Suppressor macrophage (primary cell): ENCODE measurements around the gene ASB1.

Source experiments
- DNase-seq, 4 experiments: peaks; one replicate each; pipeline ENCODE4 v3.0.0-alpha.2; 2020 to 2022

The ASB1 gene

DNA sequence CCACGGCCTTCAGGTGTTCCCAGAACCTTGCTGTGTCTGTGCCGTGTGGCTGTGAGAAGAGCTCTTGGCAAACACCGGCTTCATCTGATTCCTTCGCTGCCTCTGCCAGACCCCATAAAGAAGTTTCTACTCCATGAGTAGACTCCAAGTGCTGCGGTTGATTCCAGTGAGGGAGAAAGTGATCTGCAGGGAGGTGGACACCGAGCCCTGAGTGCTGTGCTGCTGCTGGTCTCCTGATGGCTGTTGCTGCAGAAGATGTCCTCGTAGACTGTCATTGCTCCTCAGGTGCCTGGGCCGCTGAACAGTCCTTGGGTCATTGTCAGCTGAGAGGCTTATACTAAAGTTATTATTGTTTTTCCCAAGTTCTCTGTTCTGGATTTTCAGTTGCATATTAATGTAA, 19.6 kb downstream of the ASB1 start:
- no peak for DNase-seq

DNA sequence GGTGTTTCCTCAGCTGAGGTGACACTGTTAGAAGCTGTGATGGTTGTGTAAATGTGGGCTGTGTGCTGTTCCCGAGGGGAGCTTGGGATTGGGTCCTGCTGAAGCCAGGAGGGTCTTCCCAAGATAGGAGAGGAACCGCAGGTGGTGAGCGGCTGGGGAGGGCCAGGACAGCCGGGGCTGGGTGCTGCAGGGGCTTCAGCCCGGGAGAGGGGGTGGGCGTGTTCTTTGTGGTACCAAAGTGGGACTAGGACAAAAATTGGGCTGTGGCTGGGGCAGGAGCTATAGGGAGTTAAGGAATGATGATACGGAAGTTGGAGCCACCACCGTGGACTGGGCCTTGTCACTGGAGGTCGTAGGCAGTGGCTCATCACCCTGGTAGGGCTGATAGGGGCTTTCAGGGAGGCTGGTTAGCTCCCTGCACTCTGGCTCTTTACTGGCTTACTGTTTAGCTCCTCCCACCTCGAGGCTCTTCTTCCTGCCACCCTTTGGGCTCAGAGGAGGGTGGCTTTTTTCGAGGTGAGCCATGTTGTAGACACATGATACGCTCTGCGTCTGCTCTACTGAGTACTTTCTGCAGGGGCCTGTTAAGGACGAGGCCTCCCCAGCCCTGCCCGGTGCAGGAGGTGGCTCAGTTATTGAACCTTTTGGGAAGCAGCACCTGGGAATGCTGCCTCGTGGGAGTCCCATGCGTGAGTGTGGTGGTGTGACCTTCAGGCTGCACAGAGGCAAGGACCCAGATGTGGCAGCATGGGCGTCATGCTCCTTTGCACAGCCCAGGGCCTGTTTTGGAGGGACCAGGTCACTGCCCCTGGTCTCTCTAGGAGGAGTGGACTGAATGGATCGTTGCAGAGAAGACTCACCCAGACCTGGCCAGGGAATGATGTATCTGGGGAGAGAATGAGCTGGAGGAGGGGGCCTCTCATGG, 21.6 kb downstream of the ASB1 start:
- DNase-seq, result no peak

DNA sequence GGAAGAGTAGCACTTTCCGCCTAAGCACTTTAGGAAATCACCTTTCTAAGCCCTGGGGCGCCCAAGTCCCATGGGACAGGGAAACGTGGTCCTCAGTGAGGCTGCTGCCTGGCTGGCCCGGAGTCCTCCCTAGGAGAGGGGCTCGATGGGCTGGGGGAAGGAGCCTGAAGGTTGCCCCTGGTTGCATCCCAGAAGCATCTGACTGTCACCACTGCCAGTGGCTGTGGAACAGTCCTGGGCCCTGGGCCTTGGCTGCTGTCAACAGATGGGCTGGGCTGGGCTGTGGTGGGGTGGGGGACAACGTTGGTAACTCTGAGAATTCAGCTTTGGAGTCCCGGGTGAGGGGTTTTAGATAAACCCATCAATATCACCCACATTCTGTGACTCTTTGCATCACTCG, 22.5 kb downstream of the ASB1 start:
- DNase-seq, result no peak

DNA sequence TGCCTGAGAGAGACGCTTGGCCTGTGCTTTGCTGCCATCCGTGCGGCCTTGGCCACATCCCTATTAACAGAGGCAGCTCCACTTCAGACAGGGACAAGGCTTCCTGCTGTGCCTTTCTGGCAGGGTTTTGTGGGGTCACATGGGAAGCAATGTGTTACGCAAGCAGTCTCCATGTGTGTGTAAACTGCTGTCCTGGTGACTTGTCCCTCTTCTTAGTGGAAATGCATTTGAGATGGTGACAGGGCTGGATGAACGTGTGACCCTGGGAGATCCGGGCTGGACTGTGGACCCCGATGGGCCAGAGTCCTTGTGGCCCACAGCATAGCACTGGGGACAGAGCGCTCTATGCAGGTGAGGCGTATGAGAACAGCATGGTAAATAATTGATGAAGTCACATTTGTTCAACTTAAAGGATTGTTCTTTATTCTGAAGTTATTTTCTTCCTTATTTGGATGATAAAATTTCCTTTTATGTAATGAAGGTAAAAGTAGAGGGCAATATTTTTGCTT, 23.2 kb downstream of the ASB1 start:
- DNase-seq, result peak; percentile 75 to 90 (median 88)

DNA sequence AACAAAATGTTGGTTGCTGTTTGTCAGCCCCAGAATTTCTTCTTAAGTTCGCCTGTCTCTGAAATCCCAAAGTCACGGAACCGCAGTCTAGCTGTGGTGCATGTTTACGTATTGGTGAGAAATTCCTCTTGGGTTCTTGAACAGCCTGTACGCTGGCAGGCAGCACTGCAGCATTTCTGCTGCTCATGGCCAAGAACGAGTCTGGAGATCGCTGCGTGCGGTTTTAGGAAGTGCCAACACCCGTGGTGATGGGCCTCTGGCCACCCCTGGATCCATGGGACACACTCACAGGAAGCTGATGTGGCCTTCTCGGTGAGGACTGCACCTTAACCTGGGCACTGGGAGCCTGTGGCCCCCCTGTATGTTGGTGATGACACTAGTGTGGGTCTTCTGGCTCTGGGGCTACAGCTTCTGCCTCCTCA, 23.7 kb downstream of the ASB1 start:
- DNase-seq, result no peak

DNA sequence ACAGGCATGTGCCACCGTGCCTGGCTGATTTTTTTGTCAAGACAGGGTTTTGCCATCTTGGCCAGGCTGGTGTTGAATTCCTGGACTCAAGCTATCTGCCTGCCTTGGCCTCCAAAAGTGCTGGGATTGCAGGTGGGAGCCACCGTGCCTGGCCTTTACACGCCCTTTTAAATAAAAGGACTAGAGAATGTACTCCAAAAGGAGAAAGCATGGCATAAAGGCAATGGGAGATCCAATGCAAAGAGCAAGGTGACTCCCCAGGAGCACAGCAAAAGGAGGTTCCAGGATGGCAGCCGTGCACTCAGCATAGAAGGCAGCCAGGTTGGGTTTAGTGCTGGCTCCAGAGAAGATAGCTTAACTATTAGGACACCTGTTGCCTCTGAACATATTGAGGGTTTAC, 27.1 kb downstream of the ASB1 start:
- no peak for DNase-seq

DNA sequence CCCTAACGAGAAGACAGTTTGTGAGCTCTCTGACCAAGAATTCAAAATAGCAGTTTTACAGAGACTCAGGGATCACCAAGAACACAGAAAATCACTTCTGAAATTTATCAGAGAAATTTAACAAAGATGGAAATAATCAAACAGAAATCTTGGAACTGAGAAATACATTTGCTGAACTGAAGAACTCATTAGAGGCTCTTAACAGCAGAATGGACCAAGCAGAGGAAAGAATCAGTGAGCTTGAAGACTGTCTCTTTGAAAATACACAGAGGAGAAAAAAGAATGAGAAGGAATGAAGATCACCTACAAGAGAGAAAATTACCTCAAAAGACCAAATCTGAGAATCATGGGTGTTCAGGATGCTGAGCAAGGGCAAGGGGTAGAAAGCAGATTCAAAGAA, 29.7 kb downstream of the ASB1 start:
- no peak for DNase-seq

DNA sequence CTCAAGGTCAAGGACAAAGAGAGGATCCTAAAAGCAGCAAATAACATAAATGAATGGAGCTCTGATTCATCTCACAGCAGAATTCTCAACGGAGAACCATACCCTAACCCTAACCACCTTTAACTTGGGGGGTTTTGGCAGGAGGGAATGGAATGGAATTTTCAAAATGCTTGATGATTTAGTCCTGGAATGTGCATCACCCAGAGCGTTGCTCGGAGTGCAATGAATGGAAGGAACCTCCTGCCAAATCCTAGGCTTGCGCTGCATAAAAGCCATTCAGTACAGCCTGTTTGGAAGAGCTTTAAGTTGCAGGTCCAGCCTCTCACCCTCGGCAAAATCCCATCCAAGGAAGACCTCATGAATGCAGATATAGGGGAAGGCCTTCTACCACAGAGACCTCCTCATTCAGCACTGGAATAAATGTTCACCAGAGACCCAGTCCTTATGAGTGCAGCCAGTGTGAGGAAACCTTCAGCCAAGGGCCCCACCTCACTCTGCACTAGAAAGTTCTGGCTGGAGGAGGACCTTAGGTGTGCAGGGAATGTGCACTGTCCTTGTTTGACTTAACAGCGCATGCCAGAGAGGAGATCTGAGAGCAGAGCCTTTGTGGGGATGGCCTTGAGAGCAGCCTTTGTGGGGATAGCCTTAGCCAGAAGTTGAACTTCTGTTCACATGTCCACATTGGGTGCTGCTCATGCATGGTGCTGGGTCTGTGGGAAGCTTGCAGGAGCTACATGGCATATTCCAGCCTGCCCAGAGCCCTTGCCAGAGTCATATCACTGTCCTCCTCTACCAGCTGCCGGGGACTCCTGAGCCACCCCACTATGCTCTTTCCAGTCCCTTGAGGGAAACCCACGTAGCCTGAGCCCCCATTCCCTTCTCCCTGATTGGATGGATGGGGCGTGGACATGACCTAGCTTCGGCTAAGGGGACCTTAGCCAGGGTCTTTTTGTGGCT, 30.5 kb downstream of the ASB1 start:
- no peak for DNase-seq

DNA sequence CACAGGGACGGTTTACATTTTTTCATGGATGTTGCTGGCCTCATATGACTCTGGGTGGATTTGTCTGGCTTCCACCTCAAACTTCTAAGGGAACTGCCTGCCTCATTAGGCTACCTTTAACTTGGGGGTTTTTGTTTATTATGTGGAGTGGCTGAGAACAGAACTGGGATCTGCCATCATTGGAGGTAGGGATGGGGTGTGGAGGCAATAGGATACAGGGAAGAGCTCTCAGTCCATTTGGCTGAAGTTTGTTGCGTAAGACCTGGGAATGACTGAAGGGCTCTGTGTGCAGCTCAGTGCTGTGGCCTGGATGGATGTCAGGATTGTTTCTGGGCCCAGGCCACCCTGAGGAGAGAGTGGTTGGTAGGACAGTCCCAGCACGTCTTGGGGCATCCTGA, 31.2 kb downstream of the ASB1 start:
- no peak for DNase-seq

DNA sequence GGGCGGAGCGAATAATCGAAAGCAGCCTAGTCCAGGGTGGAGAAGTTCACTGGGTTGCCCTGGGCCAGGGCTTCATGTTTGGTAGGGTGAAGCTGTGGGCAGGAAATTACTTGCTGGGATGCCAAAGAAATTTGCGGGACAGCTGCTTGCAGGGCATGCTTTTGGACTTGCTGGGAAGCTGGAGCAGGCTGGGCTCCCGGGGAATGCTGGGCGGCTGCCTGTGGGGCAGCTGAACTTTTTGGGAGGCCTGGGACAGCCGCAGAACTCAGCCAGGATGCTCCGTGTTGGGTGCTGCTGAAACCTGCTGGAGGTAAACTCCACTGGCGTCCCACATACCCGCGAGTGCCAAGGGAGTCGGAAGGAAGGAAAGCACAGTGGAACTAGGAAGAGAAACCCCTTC, 31.9 kb downstream of the ASB1 start:
- no peak for DNase-seq

DNA sequence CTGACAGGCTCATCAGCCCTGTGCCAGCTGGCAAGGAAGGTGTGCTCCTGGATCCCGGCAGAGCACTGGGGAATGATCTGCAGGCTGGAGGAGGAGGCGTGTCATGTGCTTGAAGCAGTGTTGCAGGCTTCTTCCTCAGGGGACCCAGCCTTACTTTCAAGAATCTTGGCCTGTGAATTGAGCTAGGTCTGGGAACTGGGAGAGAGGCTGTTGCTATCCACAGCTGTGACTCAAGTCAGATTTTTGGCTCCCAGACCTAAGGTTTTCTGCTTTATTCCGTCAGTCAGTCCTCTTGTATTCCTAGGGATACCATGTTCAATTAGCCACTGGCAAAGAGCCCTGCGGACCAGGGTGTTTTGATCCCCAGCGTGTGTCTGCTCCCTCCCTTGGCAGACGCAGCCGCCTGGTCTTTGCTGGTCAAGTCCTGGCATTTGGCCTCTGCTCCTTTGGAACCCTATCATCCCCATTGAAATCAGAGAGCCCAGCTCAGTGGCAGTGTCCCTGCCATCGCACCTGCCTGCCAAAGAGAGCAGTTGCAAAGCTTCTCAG, 32.4 kb downstream of the ASB1 start:
- no peak for DNase-seq

DNA sequence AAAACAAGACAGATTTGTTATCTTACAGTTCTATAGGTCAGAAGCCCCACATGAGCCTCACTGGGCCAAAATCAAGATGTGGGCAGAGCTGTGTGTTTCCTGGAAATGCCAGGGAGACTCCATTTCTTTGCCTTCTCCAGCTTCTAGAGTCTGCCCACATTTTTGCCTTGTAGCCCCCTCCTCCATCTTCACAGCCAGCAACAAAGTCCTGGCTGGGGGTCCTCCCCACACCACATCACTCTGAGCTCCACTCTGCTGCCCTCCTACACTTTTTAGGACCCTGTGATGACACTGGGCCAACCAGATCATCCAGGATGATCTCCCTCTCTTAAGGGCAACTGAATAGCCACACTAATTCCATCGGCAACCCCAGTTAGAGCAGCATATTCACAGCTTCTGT, 34.3 kb downstream of the ASB1 start:
- no peak for DNase-seq

DNA sequence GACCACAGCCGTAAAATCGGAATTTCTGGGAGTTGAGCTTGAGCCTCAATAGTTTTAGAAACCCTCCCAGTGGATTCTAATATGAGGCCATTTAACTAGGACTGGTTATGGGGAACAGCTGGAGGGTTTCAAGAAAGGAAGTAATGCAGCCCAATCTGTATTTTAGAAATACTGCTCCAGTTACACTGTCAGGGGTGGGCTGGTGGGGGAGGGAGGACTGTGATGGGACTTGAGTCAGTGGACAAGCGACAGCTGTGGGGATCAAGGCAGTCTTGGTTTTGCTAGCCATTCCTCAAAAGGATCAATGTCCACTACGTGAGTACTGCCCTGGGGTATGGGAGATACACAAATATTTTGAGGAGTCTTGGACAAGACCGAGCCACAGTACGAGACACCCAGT, 34.8 kb downstream of the ASB1 start:
- no peak for DNase-seq

DNA sequence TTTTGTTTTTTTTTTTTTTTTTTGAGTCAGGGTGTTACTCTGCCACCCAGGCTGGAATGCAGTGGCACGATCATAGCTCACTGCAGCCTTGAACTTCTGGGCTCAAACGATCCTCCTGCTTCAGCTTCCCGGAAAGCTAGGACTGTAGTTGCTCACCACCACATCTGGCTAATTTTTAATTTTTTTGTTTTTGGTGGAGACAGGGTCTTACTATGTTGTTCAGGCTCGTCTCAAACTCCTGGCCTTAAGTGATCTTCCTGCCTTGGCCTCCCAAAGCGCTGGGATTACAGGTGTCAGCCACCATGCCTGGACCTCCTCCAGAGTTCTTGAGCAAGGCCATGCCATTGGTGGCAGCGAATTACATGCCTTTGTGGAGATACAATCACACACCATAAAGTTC, 35.2 kb downstream of the ASB1 start:
- DNase-seq, result no peak

DNA sequence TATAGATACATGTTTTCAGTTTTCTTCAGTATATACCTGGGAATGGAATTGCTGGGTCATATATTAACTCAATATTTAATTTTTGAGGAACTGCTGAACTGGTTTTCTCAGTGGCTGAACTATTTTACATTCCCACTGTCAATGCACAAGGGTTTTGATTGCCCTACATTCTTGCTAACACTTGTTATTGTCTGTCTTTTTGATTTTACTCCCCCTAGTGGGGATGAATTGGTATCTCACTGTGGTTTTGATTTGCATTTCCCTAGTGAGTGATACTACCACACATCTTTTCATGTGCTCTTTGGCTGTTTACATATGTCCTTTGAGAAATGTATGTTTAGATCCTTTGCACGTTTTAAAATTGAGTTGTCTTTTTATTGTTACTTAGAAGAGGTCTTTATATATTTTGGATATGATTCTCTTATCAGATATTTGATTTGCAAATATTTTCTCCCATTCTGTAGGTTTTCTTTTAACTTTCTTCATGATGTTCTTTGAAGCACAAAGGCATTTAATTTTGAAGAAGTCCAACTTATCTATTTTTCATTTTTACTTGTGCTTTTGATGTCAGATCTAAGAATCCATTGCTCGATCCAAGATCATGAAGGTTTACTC, 36.2 kb downstream of the ASB1 start:
- peak; percentile 44 to 78 (median 68) for DNase-seq

DNA sequence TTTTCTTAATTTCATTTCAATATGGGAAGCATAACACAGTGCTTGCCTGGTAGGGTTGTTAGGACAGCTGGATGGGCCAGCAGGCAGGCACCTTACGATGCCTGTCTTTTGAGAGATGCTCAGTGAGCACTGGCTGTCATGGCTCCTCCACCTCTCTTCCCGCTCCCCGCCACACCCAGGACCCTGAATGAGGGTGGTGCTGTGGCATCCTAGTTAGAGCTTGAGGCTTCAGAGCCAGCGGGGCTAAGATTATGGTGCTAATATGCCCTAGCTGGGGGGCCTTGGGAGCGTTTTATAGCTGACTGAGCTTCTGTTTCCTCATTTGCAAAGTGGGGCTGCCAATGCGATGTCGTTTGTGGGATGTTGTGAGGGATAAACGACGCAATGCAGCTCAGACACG, 37.7 kb downstream of the ASB1 start:
- DNase-seq, result no peak

DNA sequence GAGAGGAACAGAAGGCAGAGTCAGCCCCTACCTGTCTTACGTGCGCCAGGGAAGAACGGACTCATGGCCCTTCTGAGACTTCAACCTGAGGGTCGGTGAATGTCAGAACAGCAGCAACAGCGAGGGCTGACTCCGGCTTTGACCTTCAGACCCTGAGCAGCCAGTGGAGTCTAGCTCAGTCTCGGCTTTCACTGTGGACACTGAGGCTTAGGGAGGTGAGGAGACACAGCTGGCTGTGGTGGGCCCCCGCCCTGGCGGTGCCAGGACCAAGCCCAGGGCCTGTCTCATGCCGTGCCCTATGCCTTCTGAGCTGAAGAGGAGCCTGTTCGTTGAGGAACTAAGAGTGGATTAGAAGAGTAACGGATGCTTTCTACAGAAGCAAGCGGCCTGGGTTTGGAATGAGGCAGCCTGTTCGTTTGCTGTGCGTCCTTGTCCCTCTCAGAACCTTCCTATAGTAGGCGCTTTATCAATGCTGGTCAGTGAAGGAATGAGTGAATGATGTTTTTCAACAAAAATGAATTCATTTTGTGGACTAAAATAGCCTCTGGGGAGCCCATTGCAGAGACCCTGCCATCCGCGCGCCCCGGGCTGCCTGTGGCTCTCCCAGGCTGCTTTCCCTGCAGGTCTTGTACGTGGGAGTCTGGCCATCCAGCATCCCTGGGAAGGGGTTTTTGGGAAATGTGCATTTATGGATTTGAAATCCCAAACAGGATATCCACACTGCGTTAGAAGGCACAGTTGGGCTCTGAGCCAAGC, 38.9 kb downstream of the ASB1 start:
- DNase-seq, result no peak

DNA sequence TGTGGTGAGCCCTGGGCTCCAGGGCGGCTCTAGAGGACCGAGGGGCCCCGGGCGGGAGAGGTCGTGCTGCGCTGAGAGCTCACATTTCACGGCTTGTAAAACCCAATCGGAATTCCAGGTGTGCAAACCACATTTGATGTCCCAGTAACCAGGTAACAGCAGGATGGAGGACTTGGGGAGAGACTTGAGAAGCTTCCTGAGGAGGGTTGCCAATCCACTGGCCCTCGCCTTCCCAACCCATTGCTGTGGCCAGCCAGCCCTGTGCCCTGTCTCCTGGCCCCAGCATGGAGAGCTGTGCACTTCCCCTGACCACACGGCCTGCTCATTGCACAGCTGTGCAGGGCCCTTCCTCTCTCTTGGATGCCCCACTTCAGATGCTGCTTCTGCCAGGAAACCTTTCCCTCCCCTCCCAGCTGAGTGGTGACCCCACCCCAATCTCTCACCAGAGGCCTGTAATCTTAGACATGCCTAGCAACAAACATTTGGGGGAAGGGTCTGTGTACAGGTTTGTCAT, 39.6 kb downstream of the ASB1 start:
- no peak for DNase-seq

DNA sequence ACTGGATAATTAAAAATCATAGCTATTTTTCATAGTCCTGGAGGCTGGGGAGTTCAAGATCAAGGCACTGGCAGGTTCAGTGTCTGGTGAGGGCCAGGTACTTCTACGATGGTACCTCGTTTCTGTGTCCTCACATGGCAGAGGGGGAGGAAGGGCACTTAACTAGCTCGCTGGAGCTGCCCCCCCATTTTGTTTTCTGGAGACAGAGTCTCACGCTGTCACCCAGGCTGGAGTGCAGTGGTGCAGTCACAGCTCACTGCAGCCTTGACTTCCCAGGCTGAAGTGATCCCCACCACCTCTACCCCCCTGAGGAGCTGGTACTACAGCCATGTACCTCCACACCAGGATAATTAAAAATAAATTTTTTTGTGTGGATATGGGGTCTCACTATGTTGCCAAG, 40.3 kb downstream of the ASB1 start:
- DNase-seq, result no peak

DNA sequence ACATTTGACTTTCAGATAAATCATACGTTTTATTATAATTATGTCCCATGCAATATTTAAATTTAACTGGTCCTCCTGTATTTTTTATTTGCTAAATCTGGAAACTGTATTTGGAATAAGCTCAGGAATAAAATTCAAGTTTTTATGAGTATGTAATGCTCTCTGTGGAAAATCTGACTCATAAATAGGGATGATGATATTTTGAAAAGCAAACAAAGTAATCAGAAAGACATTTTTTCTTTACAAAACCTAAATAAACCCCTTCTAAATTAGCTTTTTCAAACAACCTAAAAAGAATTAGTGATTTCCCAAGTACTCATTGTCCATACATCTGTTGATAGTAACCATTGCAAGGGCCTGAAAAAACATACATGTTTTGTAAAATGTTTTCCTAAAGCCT, 41.1 kb downstream of the ASB1 start:
- DNase-seq, result no peak

DNA sequence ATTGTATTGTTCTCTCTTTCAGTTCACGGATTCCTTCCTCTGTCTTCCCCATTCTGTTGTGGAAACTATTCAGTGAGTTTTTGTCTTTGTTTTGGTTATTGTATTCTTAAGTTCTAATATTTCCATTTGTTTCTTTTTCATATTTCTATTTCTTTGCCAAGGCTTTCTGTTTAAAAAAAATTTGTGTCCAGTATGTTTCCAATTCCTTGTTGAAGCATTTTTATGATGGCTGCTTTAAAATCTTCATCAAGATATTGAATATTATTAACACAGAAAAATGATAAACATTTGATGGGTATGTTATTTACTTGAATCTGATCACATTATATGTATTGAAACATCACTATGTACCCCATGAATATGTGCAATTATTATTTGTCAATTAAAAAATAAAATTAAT, 42.4 kb downstream of the ASB1 start:
- DNase-seq, result no peak

DNA sequence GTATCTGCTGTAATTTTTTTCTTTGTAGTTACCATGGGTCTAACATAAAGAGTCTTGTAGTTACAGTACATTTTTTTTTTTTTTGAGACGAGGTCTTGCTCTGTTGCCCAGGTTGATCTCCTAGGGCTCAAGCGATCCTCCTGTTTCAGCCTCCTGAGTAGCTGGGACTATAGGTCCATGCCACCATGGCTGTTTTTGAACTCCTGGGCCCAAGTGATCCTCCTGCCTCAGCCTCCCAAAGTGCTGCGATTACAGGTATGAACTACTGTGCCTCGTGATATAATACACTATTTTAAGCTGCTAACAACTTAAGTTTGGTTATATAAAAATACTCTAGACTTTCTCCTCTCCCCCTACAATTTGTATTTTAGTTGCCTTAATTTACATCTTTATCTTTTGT, 46.3 kb downstream of the ASB1 start:
- no peak for DNase-seq
